Measurements from ENCODE around the gene SYTL1. TPM values are rescaled to one million over a fixed set of nuclear protein-coding genes. Genes with fewer than 3 reads are reported as not detected.

The SYTL1 gene
- total RNA-seq, 2 donors from 2014 or later = 1.6 to 1.9 TPM

DNA sequence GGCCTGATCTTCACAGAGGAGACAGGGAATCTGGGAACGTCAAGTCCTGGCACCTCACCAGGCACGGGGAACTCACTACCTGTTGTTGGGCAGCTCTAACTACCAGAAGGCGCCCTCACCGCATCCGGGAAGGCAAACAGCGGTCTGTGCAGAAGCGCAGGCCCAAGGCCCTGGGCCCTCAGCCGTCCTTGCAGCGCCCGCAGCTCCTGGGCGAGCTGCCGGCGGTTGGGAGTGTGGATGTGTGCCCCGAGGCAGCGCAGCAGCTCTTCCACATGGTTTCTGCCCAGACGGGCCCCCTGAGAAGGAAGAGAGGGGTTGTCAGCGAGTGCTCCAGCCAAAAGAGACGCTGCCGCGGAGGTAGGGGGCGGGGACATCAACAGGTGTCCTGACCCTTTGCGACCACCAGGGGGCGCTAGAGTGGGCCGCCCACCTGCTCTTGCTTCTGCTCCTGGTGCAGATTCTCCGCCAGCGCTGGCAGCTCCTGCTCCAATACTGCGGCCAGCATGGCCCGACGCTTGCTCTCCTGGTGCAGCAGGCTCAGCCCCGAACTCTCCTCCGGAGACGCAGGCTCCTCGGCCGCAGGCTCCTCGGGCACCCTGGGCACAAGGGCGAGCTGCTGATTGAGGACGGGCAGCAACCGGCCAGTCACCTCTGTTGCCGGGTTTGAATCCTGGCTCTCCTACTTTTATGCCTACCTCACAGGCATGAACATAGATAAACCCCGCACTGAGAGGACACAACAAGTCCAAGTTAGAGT lies 15.6 kb downstream of the SYTL1 start:
- intact Hi-C loops (cut with DNase I) = loop anchor here in 1 of 2 donors (5.0 kb wide), 1 partner anchor 35 kb away; the partner anchor contains the start of gene GPR3
- DNase-seq (ENCODE audit: low spot score) = peak; percentile 94

GRCh38 chr1:27358038-27358927 lies 16.5 kb downstream of the SYTL1 start:
- intact Hi-C loops (cut with DNase I) = loop anchor here in 1 of 2 donors (5.0 kb wide), 1 partner anchor 34 kb away; the partner anchor contains the start of gene GPR3
- no peak for DNase-seq (ENCODE audit: low spot score)

- no peak for DNase-seq (ENCODE audit: low spot score)
- intact Hi-C loops (cut with DNase I) = loop anchor here in 1 of 2 donors (5.0 kb wide), 1 partner anchor 33 kb away; the partner anchor contains the start of gene GPR3
Observed at GRCh38 chr1:27358928-27359313, 17.1 kb downstream of the SYTL1 start.

DNA sequence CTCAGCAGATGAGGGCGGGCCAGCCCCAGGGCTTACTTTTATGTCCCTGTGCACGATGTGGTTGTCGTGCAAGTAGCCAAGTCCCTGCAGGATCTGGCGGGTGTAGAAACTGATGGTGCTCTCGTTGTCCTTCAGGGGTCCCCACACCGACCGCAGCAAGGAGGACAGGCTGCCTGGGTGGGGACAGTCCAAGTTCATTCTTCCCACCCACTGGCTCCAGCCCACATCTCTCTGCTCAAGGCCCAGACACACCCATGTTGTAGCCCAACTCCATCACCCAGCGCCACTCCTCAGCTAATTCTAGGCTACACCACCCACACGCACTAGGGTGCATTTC lies 18.0 kb downstream of the SYTL1 start:
- no peak for DNase-seq (ENCODE audit: low spot score)
- intact Hi-C loops (cut with DNase I) = loop anchor here in 1 of 2 donors (5.0 kb wide), 1 partner anchor 33 kb away; the partner anchor contains the start of gene GPR3

DNA sequence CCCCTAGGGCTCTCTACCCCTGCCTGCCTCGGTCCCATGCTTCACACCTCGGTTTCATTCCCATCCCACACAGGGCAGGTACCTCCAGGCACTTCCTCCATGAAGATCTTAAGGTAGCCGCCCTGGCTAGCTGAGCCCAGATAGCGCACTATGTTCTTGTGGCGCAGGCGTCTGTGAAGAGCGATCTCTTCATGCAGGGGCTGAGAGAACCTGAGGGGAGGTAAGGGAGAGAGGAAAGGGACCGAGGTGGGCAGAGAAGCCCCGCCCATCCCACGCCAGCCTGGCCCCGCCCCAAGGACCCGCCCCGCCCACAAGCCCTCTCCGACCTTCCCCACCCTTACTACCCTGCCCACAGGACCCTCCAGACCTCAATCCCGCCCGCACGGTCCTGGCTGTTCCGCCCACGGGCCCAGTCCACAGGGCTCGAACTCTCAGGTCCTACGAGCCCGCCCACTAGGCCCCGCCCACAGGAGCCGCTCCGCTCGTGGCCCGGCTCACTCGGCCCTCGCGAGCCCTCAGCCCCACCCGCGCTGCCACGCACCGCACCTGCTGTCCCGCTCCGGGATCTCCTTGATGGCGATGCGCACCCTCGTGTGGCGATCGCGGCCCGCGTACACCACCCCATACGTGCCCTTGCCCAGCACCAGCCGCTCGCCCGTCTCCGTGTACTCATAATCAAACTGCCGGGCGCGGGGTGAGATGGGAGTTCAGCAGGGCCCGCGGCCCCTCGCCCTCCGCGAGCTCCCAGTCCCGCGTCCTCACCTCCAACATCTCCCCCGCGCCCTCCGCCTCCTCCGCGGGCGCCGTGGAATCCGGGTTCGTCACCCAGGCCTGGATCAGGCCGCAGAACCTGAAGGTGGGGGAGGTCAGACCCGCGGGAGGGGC lies 18.6 kb downstream of the SYTL1 start:
- intact Hi-C loops (cut with DNase I) = no loop called here
- no peak for DNase-seq (ENCODE audit: low spot score)

GRCh38 chr1:27361044-27361402 lies 19.2 kb downstream of the SYTL1 start:
- intact Hi-C loops (cut with DNase I) = no loop called here
- DNase-seq (ENCODE audit: low spot score) = no peak

DNA sequence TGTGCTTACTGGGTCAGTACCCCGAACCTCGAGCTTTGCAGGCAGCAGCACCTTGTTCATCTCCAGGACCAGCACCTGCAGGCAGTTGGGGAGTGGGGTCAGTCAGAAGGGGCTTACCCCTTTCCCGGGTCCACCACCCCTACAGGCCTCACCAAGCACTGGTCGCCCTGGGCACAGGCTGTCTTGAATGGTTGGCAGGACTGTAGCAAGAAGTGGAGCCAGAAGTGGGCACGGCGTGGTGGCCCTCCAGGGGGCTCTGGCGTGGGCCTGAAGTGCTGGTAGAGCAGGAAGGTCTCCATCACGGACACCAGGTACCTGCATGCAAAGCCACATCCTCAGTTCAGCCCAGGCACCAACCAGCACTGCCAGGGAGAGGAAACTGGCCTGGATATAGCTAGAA lies 19.7 kb downstream of the SYTL1 start:
- no peak for DNase-seq (ENCODE audit: low spot score)
- intact Hi-C loops (cut with DNase I) = no loop called here

- intact Hi-C loops (cut with DNase I) = no loop called here
- peak; percentile 51 for DNase-seq (ENCODE audit: low spot score)
Observed at GRCh38 chr1:27363766-27364695, 22.2 kb downstream of the SYTL1 start.

DNA sequence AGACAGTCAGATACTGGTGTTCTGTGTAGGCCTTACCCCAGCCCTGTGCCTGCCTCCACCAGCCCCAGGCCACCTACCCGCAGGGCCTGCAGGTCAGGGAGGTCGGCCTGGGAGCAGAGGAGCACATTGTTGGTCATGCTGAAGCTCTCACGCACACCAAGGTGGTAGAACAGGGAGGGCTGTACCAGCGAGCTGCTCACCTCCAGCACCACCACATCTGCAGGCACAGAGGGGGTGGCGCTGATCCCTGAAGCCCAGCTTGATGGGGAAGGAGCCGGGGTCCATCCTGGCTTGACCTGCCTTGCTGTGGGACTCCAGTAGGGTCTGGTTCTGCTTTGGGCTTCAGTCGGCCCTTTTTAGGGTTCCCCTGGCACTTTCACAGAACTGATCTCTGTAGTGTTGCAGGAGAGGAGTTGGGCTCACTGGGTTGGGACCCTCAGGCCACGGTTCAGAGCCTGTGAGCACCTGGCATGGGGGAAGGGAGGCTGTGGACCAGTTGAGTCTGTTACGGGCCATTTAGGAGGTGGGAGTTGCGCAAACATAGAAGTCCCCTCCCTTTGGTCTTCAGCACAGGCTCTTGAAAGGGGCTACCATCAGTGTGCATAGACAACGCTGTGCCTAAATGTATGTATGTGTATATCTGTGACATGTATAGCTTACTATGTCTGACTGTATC lies 23.0 kb downstream of the SYTL1 start:
- DNase-seq (ENCODE audit: low spot score) = peak; percentile 78
- intact Hi-C loops (cut with DNase I) = no loop called here

GRCh38 chr1:27365372-27366112 lies 23.7 kb downstream of the SYTL1 start:
- intact Hi-C loops (cut with DNase I) = no loop called here
- DNase-seq (ENCODE audit: low spot score) = peak; percentile 97

DNA sequence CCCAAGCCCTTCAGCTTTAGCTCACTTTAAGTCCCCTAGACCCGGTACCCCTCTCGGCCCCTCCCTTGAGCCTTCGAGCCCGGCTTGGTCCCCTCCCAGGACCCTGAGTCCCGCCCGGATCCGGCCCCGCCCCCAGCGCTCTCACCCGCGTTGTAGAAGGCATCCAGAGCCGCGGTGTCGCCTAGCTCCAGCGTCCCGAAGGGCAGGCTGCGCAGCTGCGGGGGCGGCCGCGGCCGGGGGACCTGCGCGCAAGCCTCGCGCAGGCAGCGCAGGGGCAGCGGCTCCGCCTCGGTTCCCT lies 24.2 kb downstream of the SYTL1 start:
- intact Hi-C loops (cut with DNase I) = no loop called here
- peak; percentile 97 for DNase-seq (ENCODE audit: low spot score)

GRCh38 chr1:27366411-27367159 lies 24.8 kb downstream of the SYTL1 start, which contains the start of gene MAP3K6:
MAP3K6 (minus strand) TSS chr1:27366961; CDS start chr1:27366597, 364 bp downstream.
- intact Hi-C loops (cut with DNase I) = no loop called here
- peak; percentile 96 for DNase-seq (ENCODE audit: low spot score)

GRCh38 chr1:27367160-27367650 lies 25.4 kb downstream of the SYTL1 start:
- intact Hi-C loops (cut with DNase I) = no loop called here

DNA sequence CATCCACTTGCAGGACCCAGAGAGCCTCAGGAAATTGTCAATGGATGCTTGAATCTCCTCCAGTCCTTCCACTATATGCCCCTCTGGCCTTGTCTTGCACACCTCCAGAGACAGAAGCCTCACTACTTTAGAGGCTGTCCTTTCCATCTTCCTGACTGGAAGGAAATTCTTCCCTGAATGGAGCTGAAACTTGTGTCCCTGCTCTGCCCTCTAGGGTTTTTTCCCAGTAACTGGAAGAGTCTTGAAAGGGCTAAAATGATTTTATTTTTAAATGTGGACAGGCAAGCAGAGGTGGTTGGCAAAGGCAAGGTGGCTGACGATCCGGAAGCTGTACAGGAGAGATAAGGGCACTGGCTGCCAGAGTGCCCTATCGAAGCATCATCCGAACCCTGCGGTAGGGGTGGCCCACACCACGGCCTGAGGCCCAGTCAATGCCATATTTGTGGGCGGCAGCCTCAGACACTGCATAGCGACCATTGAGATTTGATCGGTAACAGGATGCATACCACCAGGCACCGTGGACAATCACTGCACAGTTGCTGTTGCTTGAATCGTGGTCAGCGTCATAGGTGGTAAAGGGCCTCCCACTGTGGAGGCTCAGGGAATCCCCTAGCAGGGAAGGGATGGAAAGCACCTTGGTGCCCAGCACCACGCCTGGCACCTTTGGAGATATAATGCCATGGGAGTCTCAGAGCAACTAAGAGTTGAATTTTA lies 27.2 kb downstream of the SYTL1 start:
- intact Hi-C loops (cut with DNase I) = no loop called here
- DNase-seq (ENCODE audit: low spot score) = no peak

More at GRCh38 chr1:27367160-27367650, 25.4 kb downstream of the SYTL1 start:
- no peak for DNase-seq (ENCODE audit: low spot score)

GRCh38 chr1:27372022-27372807 lies 30.4 kb downstream of the SYTL1 start:
- DNase-seq (ENCODE audit: low spot score) = no peak
- intact Hi-C loops (cut with DNase I) = no loop called here
